Liver (tissue), 3 donors: ENCODE data around the gene CAGE1.

ENCODE experiments used
- EGR1 ChIP-seq, 2 donors: IDR thresholded peaks; 2 replicates each; pipeline ENCODE4 v1.6.1; 2016 to 2018; ENCODE audit warnings: antibody characterized with exemption in 2 of 2, low read depth in 2 of 2
- SP1 ChIP-seq: IDR thresholded peaks from 2 replicates; pipeline ENCODE4 v1.6.1; 2018; ENCODE audit warnings: antibody characterized with exemption, mild to moderate bottlenecking
- YY1 ChIP-seq: IDR thresholded peaks from 2 replicates; pipeline ENCODE4 v1.6.1; 2016; ENCODE audit warnings: antibody characterized with exemption, mild to moderate bottlenecking
- TF ChIP-seq, protein P1 (sequence below): fragments of 150-350 bp; IDR thresholded peaks from 2 replicates; pipeline ENCODE4 v1.5.1; 2017; ENCODE audit warnings: improper control_type of control experiment, low read depth, low read length; ENCODE audit not compliant: missing input control
- TF ChIP-seq, protein P2 (sequence below): IDR thresholded peaks from 2 replicates; pipeline ENCODE4 v1.6.1; 2016; ENCODE audit warnings: antibody characterized with exemption
- donor health status: healthy.
- donor health status: healthy.

DNA sequence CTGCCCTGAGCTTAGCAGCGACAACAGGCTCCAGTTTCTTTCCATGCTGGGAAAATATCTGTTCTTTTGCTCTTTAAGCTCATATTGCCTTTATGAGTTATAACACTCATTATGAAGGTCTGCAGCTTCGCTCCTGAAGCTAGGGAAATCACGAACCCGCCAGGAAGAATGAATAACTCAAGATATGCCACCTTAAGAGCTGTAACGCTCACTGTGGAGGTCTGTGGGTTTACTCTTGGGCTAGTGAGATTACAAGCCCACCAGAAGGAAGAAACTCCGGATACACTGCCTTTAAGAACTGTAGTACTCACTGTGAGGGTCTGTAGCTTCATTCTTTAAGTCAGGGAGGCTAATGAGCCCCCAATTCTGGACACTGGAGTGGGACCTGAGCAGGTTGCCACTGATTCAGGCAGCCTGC, 73.6 kb downstream of the CAGE1 start:
- TF ChIP-seq, protein P1, sequence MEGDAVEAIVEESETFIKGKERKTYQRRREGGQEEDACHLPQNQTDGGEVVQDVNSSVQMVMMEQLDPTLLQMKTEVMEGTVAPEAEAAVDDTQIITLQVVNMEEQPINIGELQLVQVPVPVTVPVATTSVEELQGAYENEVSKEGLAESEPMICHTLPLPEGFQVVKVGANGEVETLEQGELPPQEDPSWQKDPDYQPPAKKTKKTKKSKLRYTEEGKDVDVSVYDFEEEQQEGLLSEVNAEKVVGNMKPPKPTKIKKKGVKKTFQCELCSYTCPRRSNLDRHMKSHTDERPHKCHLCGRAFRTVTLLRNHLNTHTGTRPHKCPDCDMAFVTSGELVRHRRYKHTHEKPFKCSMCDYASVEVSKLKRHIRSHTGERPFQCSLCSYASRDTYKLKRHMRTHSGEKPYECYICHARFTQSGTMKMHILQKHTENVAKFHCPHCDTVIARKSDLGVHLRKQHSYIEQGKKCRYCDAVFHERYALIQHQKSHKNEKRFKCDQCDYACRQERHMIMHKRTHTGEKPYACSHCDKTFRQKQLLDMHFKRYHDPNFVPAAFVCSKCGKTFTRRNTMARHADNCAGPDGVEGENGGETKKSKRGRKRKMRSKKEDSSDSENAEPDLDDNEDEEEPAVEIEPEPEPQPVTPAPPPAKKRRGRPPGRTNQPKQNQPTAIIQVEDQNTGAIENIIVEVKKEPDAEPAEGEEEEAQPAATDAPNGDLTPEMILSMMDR: no peak
- no peak for TF ChIP-seq EGR1 (IDR thresholded peaks at IDR 0.05; ENCODE audit: low read depth in 2 of 2)
- TF ChIP-seq, protein P2, sequence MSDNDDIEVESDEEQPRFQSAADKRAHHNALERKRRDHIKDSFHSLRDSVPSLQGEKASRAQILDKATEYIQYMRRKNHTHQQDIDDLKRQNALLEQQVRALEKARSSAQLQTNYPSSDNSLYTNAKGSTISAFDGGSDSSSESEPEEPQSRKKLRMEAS: no peak
- TF ChIP-seq YY1: no peak
- TF ChIP-seq SP1: no peak
